CD14-positive monocyte (primary cell): ENCODE results near the gene SLC25A13. TPM values are rescaled to one million over a fixed set of nuclear protein-coding genes. Genes with fewer than 3 reads are reported as not detected.

Source experiments
- DNase-seq, 3 donors: peaks; one replicate each; pipeline ENCODE4 v3.0.0-alpha.2; 2011 to 2022
- H2AFZ ChIP-seq: 2 replicates; pipeline ENCODE4 v1.6.0; 2012; ENCODE audit warnings: mild to moderate bottlenecking, low read depth, low read length, inconsistent platforms; ENCODE audit not compliant: insufficient read depth, poor library complexity, severe bottlenecking
- H3K27ac ChIP-seq, 2 donors: 1 replicate in 1 of 2; 2 replicates in 1 of 2; pipeline ENCODE4 v1.5.1; 2012 to 2013; ENCODE audit warnings: low read length in 2 of 2, control low read depth in 1 of 2, inconsistent platforms in 1 of 2, low read depth in 1 of 2, mild to moderate bottlenecking in 1 of 2
- H3K27me3 ChIP-seq, 2 donors: one replicate each; pipeline versions ENCODE4 v1.6.0 to v1.6.1; 2011 to 2013; ENCODE audit warnings: low read length in 2 of 2; ENCODE audit not compliant: control insufficient read depth in 2 of 2, insufficient read depth in 2 of 2
- H3K36me3 ChIP-seq, 2 donors: replicated peaks in 1 of 2; 1 replicate in 1 of 2; 2 replicates in 1 of 2; pipeline versions ENCODE4 v1.5.1 to v1.6.1; 2012 to 2013; ENCODE audit warnings: low read length in 2 of 2, control low read depth in 1 of 2, inconsistent platforms in 1 of 2, mild to moderate bottlenecking in 1 of 2; ENCODE audit not compliant: insufficient read depth in 2 of 2, control insufficient read depth in 1 of 2
- H3K4me1 ChIP-seq, 2 donors: 1 replicate in 1 of 2; 2 replicates in 1 of 2; pipeline versions ENCODE4 v1.5.1 to v1.6.1; 2012 to 2013; ENCODE audit warnings: low read length in 2 of 2, control low read depth in 1 of 2, inconsistent platforms in 1 of 2, mild to moderate bottlenecking in 1 of 2, moderate library complexity in 1 of 2; ENCODE audit not compliant: insufficient read depth in 2 of 2, control insufficient read depth in 1 of 2
- H3K4me2 ChIP-seq: replicated peaks from 2 replicates; pipeline ENCODE3; 2012; ENCODE audit warnings: low read length, moderate library complexity, mild to moderate bottlenecking; ENCODE audit not compliant: poor library complexity, severe bottlenecking; ENCODE audit errors: extremely low read depth
- H3K4me3 ChIP-seq, 3 experiments: fragments of 200-600 bp in 1 of 3; sonication (generic) in 1 of 3; replicated peaks in 1 of 3; 1 replicate in 2 of 3; 2 replicates in 1 of 3; pipeline ENCODE4 v1.5.1; 2011 to 2013; ENCODE audit warnings: low read length in 3 of 3, mild to moderate bottlenecking in 3 of 3, control low read depth in 2 of 3, low read depth in 2 of 3, inconsistent platforms in 1 of 3, moderate library complexity in 1 of 3
- H3K79me2 ChIP-seq: 2 replicates; pipeline ENCODE4 v1.6.0; 2012; ENCODE audit warnings: mild to moderate bottlenecking, control low read depth, inconsistent platforms, low read length, moderate library complexity; ENCODE audit not compliant: insufficient read depth
- H3K9ac ChIP-seq: 2 replicates; pipeline ENCODE4 v1.6.0; 2017; ENCODE audit warnings: low read length, mild to moderate bottlenecking; ENCODE audit not compliant: insufficient read depth, poor library complexity, severe bottlenecking
- H3K9me3 ChIP-seq, 2 donors: replicated peaks in 1 of 2; 1 replicate in 1 of 2; 2 replicates in 1 of 2; pipeline versions ENCODE4 v1.5.1 to v1.6.1; 2012 to 2013; ENCODE audit warnings: low read length in 2 of 2, control low read depth in 1 of 2; ENCODE audit not compliant: control insufficient read depth in 1 of 2, insufficient read depth in 1 of 2
- H4K20me1 ChIP-seq: 2 replicates; pipeline ENCODE4 v1.6.0; 2012; ENCODE audit warnings: mild to moderate bottlenecking, low read length, control low read depth, moderate library complexity; ENCODE audit not compliant: insufficient read depth
- H3K27ac Mint-ChIP-seq, 7 donors: one replicate each; pipeline ENCODE4 v1.8.0; 2020; ENCODE audit warnings: mild to moderate bottlenecking in 7 of 7, mixed read lengths in 7 of 7, moderate library complexity in 6 of 7, inconsistent platforms in 2 of 7
- H3K27me3 Mint-ChIP-seq, 3 donors: one replicate each; pipeline ENCODE4 v1.8.0; 2021 to 2022; ENCODE audit warnings: low read depth in 3 of 3, mild to moderate bottlenecking in 3 of 3, mixed read lengths in 3 of 3, moderate library complexity in 3 of 3, inconsistent platforms in 1 of 3
- H3K36me3 Mint-ChIP-seq, 2 donors: one replicate each; pipeline ENCODE4 v1.8.0; 2020; ENCODE audit warnings: mixed read lengths in 2 of 2, inconsistent platforms in 1 of 2, mild to moderate bottlenecking in 1 of 2
- H3K4me1 Mint-ChIP-seq: one replicate; pipeline ENCODE4 v1.8.0; 2020; ENCODE audit warnings: mild to moderate bottlenecking, mixed read lengths
- H3K4me3 Mint-ChIP-seq, 2 donors: one replicate each; pipeline ENCODE4 v1.8.0; 2020; ENCODE audit warnings: mild to moderate bottlenecking in 2 of 2, mixed read lengths in 2 of 2, moderate library complexity in 1 of 2
- H3K9me3 Mint-ChIP-seq, 7 donors: one replicate each; pipeline ENCODE4 v1.8.0; 2020 to 2022; ENCODE audit warnings: mixed read lengths in 7 of 7, mild to moderate bottlenecking in 6 of 7, moderate library complexity in 6 of 7, inconsistent platforms in 2 of 7
- CTCF ChIP-seq: fragments of 200-600 bp; IDR thresholded peaks from one replicate; pipeline ENCODE4 v1.8.0; 2022; ENCODE audit warnings: antibody characterized with exemption, mild to moderate bottlenecking
- WGBS: methylation state at CpG from one replicate; pipeline ENCODE4 v1.1.5; 2013; ENCODE audit warnings: missing lambda C conversion rate; ENCODE audit not compliant: insufficient coverage; 5-methylcytosine and 5-hydroxymethylcytosine counted together
- intact Hi-C, 2 donors: fragments of 100-400 bp; cut with micrococcal nuclease; formaldehyde crosslinking; loops; one replicate each; pipeline versions ENCODE4 v1.15.0 to v1.15.1; 2023
- polyA plus RNA-seq, 3 donors: library from polyadenylated mRNA; depleted of rRNA in 1 of 3; unstranded in 2 of 3; stranded (reverse) in 1 of 3; fragments of 300-500 nt in 2 of 3; fragments of >200 nt in 1 of 3; fragmentation: Illumina TruSeq in 2 of 3; gene quantifications; 1 replicate in 2 of 3; 2 replicates in 1 of 3; pipeline ENCODE4 v1.2.3, GENCODE V29; 2012 to 2021

SLC25A13 gene
- polyA plus RNA-seq, 3 donors = 12.7 to 15.7 (median 14.4) TPM

- Histone ChIP-seq H3K4me3 (no peak overlapping the region), H2AFZ (no peak overlapping the region), H4K20me1 (peaks cover 12% of the 10 kb centered on the region), H3K9me3 (no peaks in the 10 kb centered on the region), H3K36me3 (peaks cover 5 to 21% of the 10 kb centered on the region in 2 donors), H3K27me3 (no peaks in the 10 kb centered on the region), H3K9ac (no peak overlapping the region), H3K27ac (no peak overlapping the region), H3K79me2 (no peaks in the 10 kb centered on the region), H3K4me1 (no peaks in the 10 kb centered on the region), H3K4me2 (no peak overlapping the region)
- intact Hi-C loops = no loop called here
- Mint-ChIP-seq H3K27me3 (no peaks in the 10 kb centered on the region), H3K36me3 (peaks cover 21 to 29% of the 10 kb centered on the region in 2 donors), H3K4me3 (no peak overlapping the region), H3K4me1 (no peaks in the 10 kb centered on the region), H3K9me3 (peaks cover 0 to 3% (median 3%) of the 10 kb centered on the region in 7 donors), H3K27ac (no peak overlapping the region)
- DNase-seq = no peak
- TF ChIP-seq CTCF = no peak
Measured at GRCh38 chr7:96211954-96212353, 109.9 kb downstream of the SLC25A13 start.

GRCh38 chr7:96205665-96206064 lies 116.2 kb downstream of the SLC25A13 start:
- intact Hi-C loops = no loop called here
- Histone ChIP-seq H3K4me1 (no peaks in the 10 kb centered on the region), H3K27me3 (no peaks in the 10 kb centered on the region), H3K9me3 (no peaks in the 10 kb centered on the region), H3K36me3 (peaks cover 10 to 37% of the 10 kb centered on the region in 2 donors), H3K9ac (no peak overlapping the region), H3K27ac (no peak overlapping the region), H3K4me2 (no peak overlapping the region), H3K79me2 (no peaks in the 10 kb centered on the region), H2AFZ (no peak overlapping the region), H3K4me3 (no peak overlapping the region), H4K20me1 (no peaks in the 10 kb centered on the region)
- whole genome bisulfite sequencing = 86% methylated on average over 1 of the region's 2 CpGs
- no peaks in the 10 kb centered on the region for H3K9me3 Mint-ChIP-seq
- no peaks in the 10 kb centered on the region for H3K27me3 Mint-ChIP-seq
- no peaks in the 10 kb centered on the region for H3K4me1 Mint-ChIP-seq
- TF ChIP-seq CTCF = no peak
- H3K4me3 Mint-ChIP-seq = no peak overlapping the region
- peaks cover 29 to 37% of the 10 kb centered on the region in 2 donors for H3K36me3 Mint-ChIP-seq
- H3K27ac Mint-ChIP-seq = no peak overlapping the region
- no peak for DNase-seq
